ENCODE results near the gene INPP5J. TPM values are rescaled to one million over a fixed set of nuclear protein-coding genes. Genes with fewer than 3 reads are reported as not detected.

INPP5J gene
- total RNA-seq, 1 experiment from 2014 or later, result 6.2 TPM

DNA sequence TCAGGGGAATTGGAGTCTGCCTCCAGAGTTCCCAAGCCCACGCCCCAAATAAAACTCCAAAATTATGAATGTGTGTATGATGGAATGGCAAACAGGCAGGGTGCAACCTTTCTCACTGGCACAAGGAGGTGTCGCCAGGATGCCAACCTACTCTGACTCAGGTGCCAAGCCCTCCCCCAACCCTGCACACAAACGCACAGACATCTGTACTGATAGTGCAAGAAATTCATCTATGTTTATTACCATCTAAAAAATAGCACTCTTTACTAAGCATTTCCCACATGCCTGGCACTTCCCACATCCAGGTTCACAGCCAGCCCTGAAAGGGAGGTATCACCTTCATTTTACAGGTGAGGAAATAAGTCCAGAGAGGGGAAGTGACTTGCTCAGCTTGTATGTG is 16.3 kb downstream of the INPP5J start (continued):
- TF ChIP-seq IRF2 (CRISPR knock-in tag; IDR thresholded peaks at IDR 0.05; ENCODE audit: borderline replicate concordance, low read depth), result no peak
- TF ChIP-seq, protein P1, sequence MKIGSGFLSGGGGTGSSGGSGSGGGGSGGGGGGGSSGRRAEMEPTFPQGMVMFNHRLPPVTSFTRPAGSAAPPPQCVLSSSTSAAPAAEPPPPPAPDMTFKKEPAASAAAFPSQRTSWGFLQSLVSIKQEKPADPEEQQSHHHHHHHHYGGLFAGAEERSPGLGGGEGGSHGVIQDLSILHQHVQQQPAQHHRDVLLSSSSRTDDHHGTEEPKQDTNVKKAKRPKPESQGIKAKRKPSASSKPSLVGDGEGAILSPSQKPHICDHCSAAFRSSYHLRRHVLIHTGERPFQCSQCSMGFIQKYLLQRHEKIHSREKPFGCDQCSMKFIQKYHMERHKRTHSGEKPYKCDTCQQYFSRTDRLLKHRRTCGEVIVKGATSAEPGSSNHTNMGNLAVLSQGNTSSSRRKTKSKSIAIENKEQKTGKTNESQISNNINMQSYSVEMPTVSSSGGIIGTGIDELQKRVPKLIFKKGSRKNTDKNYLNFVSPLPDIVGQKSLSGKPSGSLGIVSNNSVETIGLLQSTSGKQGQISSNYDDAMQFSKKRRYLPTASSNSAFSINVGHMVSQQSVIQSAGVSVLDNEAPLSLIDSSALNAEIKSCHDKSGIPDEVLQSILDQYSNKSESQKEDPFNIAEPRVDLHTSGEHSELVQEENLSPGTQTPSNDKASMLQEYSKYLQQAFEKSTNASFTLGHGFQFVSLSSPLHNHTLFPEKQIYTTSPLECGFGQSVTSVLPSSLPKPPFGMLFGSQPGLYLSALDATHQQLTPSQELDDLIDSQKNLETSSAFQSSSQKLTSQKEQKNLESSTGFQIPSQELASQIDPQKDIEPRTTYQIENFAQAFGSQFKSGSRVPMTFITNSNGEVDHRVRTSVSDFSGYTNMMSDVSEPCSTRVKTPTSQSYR (CRISPR knock-in tag; IDR thresholded peaks at IDR 0.05), result no peak
- no peak for TF ChIP-seq NR3C1 (CRISPR knock-in tag; conservative IDR thresholded peaks at IDR 0.05; ENCODE audit: low read depth)
- TF ChIP-seq ZNF263 (CRISPR knock-in tag; IDR thresholded peaks at IDR 0.05; ENCODE audit: low read depth), result no peak
- TF ChIP-seq, protein P2, sequence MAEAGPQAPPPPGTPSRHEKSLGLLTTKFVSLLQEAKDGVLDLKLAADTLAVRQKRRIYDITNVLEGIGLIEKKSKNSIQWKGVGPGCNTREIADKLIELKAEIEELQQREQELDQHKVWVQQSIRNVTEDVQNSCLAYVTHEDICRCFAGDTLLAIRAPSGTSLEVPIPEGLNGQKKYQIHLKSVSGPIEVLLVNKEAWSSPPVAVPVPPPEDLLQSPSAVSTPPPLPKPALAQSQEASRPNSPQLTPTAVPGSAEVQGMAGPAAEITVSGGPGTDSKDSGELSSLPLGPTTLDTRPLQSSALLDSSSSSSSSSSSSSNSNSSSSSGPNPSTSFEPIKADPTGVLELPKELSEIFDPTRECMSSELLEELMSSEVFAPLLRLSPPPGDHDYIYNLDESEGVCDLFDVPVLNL (CRISPR knock-in tag; IDR thresholded peaks at IDR 0.05; ENCODE audit: borderline replicate concordance, low read depth), result no peak
- no peak for TF ChIP-seq KAT7 (CRISPR knock-in tag; IDR thresholded peaks at IDR 0.05; ENCODE audit: borderline replicate concordance)
- TF ChIP-seq, protein P3, sequence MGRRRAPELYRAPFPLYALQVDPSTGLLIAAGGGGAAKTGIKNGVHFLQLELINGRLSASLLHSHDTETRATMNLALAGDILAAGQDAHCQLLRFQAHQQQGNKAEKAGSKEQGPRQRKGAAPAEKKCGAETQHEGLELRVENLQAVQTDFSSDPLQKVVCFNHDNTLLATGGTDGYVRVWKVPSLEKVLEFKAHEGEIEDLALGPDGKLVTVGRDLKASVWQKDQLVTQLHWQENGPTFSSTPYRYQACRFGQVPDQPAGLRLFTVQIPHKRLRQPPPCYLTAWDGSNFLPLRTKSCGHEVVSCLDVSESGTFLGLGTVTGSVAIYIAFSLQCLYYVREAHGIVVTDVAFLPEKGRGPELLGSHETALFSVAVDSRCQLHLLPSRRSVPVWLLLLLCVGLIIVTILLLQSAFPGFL (CRISPR knock-in tag; IDR thresholded peaks at IDR 0.05; ENCODE audit: borderline replicate concordance), result no peak
- no peak for TF ChIP-seq CREB1 (CRISPR knock-in tag; IDR thresholded peaks at IDR 0.05)
- TF ChIP-seq, protein P4, sequence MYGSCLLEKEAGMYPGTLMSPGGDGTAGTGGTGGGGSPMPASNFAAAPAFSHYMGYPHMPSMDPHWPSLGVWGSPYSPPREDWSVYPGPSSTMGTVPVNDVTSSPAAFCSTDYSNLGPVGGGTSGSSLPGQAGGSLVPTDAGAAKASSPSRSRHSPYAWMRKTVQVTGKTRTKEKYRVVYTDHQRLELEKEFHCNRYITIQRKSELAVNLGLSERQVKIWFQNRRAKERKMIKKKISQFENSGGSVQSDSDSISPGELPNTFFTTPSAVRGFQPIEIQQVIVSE (CRISPR knock-in tag; IDR thresholded peaks at IDR 0.05; ENCODE audit: borderline replicate concordance), result no peak
- no peak for TF ChIP-seq RELA (CRISPR knock-in tag; IDR thresholded peaks at IDR 0.05; ENCODE audit: borderline replicate concordance)

DNA sequence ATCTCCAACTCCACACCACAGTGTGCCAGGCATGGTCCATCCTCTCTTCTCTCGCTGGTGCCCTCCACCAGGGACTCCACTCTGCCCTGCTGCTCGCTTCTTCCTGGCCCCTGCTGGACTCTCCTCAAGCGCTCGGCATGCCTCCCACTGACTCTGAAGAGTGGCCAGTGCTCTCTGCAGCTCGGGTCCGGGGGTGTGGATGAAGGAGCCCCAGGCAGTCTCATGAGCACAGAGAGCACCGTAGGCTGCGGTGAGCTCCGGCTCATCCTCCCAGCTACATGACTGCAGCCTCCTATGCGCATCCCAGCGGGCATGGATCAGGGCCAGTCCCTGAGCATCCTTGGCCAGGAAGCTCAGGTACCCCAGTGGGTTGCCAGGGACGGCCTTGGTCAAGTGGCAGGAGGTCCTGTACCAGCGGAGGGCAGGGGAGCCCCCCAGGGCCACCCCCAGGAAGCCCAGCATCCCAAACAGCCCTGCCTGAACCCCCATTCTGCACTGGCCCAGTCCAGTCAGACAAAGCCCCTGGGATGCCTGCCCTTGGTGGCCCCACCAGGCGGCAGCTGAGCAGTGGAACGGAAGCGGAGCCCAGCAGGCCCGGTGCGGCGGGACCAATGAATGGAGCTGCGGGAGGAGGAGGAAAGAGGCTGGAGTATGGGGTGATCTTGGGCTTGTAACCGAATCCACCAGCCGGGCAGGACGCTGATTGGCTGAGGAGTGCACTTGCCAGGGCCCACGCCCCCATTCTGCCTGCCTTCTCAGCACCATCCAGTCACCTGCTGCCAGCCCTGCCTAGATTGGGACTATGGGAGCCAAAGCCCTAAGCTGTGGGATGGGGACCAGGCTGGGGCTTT is 17.3 kb downstream of the INPP5J start, which contains the start of gene PLA2G3:
Gene PLA2G3, minus strand, starts transcription at position 643 of the 851 bp plus-strand sequence. Its CDS starts 154 bp downstream, at position 489.
- peaks cover 17% of the 10 kb centered on the region for H3K36me3 Mint-ChIP-seq
- ChIA-PET POLR2A (interaction anchor here (0.5 to 2.6 kb wide), 12 partner anchors 8 to 604 kb away, joined by 3 to 16 read pairs (median 4); partner anchors contain the start of genes INPP5J, MORC2, RNF185 and SELENOM), CTCF (interaction anchor here (0.6 to 7.3 kb wide), 26 partner anchors 9 to 533 kb away, joined by 3 to 73 read pairs (median 4); partner anchors contain the start of genes LIMK2, PIK3IP1, SELENOM and SMTN)
- H3K27ac Mint-ChIP-seq, result peak within 1 kb of the TSS; percentile 82
- peaks cover 22% of the 10 kb centered on the region for H3K4me1 Mint-ChIP-seq
- ATAC-seq, result peak; percentile 98
- peak; percentile 94 for DNase-seq (ENCODE audit: low spot score)
- peak within 1 kb of the TSS; percentile 86 for H3K4me3 Mint-ChIP-seq
- H3K27me3 Mint-ChIP-seq (ENCODE audit: low read depth), result peaks cover 9% of the 10 kb centered on the region
- peaks cover 8% of the 10 kb centered on the region for H3K9me3 Mint-ChIP-seq
- no peak for TF ChIP-seq NR1H2 (CRISPR knock-in tag; IDR thresholded peaks at IDR 0.05)
- TF ChIP-seq EMX1 (CRISPR knock-in tag; IDR thresholded peaks at IDR 0.05), result no peak
- no peak for TF ChIP-seq TEAD4 (CRISPR knock-in tag; IDR thresholded peaks at IDR 0.05)
- TF ChIP-seq ZNF671 (CRISPR knock-in tag; IDR thresholded peaks at IDR 0.05), result no peak
- TF ChIP-seq, protein P5, sequence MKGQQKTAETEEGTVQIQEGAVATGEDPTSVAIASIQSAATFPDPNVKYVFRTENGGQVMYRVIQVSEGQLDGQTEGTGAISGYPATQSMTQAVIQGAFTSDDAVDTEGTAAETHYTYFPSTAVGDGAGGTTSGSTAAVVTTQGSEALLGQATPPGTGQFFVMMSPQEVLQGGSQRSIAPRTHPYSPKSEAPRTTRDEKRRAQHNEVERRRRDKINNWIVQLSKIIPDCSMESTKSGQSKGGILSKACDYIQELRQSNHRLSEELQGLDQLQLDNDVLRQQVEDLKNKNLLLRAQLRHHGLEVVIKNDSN (CRISPR knock-in tag; IDR thresholded peaks at IDR 0.05), result peak; percentile 39; the same call in 1 of the 2 replicates
- TF ChIP-seq, protein P3 (CRISPR knock-in tag; IDR thresholded peaks at IDR 0.05; ENCODE audit: borderline replicate concordance), result no peak
- TF ChIP-seq, protein P6, sequence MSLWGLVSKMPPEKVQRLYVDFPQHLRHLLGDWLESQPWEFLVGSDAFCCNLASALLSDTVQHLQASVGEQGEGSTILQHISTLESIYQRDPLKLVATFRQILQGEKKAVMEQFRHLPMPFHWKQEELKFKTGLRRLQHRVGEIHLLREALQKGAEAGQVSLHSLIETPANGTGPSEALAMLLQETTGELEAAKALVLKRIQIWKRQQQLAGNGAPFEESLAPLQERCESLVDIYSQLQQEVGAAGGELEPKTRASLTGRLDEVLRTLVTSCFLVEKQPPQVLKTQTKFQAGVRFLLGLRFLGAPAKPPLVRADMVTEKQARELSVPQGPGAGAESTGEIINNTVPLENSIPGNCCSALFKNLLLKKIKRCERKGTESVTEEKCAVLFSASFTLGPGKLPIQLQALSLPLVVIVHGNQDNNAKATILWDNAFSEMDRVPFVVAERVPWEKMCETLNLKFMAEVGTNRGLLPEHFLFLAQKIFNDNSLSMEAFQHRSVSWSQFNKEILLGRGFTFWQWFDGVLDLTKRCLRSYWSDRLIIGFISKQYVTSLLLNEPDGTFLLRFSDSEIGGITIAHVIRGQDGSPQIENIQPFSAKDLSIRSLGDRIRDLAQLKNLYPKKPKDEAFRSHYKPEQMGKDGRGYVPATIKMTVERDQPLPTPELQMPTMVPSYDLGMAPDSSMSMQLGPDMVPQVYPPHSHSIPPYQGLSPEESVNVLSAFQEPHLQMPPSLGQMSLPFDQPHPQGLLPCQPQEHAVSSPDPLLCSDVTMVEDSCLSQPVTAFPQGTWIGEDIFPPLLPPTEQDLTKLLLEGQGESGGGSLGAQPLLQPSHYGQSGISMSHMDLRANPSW (CRISPR knock-in tag; conservative IDR thresholded peaks at IDR 0.05; ENCODE audit: low read depth), result no peak
- no peak for TF ChIP-seq ZNF317 (CRISPR knock-in tag; IDR thresholded peaks at IDR 0.05; ENCODE audit: borderline replicate concordance, low read depth)
- no peak for TF ChIP-seq NFATC4 (CRISPR knock-in tag; IDR thresholded peaks at IDR 0.05)
- no peak for TF ChIP-seq FOXJ3 (CRISPR knock-in tag; IDR thresholded peaks at IDR 0.05; ENCODE audit: borderline replicate concordance)
- TF ChIP-seq, protein P7, sequence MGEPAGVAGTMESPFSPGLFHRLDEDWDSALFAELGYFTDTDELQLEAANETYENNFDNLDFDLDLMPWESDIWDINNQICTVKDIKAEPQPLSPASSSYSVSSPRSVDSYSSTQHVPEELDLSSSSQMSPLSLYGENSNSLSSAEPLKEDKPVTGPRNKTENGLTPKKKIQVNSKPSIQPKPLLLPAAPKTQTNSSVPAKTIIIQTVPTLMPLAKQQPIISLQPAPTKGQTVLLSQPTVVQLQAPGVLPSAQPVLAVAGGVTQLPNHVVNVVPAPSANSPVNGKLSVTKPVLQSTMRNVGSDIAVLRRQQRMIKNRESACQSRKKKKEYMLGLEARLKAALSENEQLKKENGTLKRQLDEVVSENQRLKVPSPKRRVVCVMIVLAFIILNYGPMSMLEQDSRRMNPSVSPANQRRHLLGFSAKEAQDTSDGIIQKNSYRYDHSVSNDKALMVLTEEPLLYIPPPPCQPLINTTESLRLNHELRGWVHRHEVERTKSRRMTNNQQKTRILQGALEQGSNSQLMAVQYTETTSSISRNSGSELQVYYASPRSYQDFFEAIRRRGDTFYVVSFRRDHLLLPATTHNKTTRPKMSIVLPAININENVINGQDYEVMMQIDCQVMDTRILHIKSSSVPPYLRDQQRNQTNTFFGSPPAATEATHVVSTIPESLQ (CRISPR knock-in tag; IDR thresholded peaks at IDR 0.05), result no peak

Data from WTC11 (cell line).